A549 (cell line): ENCODE measurements around the gene ZNF467. TPM values are rescaled to one million over a fixed set of nuclear protein-coding genes. Genes with fewer than 3 reads are reported as not detected.

ENCODE experiments used
- ATAC-seq, 2 experiments: fragments of 200-7000 bp in 1 of 2; fragments of >200 bp in 1 of 2; cut with Nextera tagmentation in 1 of 2; cut with Tn5 transposase in 1 of 2; 3 replicates each; pipeline versions ENCODE4 v1.8.0 to v1.9.1; 2018 to 2020; ENCODE audit warnings: mild to moderate bottlenecking in 1 of 2, moderate library complexity in 1 of 2
- CTCF ChIA-PET: fragments of 300-600 bp; sonication (Branson Sonifier 250); formaldehyde crosslinking; extraction: SDS; loops from one replicate; lab custom pipeline; 2021; ENCODE audit warnings: antibody characterized with exemption, inconsistent platforms; lab: Yijun Ruan, JAX
- POLR2A ChIA-PET: fragments of 350-600 bp; formaldehyde crosslinking; extraction: SDS; loops from one replicate; lab custom pipeline; 2021; ENCODE audit warnings: antibody characterized with exemption, inconsistent platforms; lab: Yijun Ruan, JAX
- DNase-seq, 2 experiments: peaks; one replicate each; pipeline versions ENCODE4 v3.0.0 to v3.0.0-alpha.2; 2011 to 2016; ENCODE audit warnings: low read depth in 1 of 2, low spot score in 1 of 2
- FAIRE-seq: peaks from 2 replicates; lab custom pipeline; 2011; peaks lifted over from hg19 to GRCh38; lab: Jason Lieb, UNC
- H3K27ac ChIP-seq, 2 experiments: fragments of >200 bp; sonication (Bioruptor Twin); formaldehyde crosslinking; 3 replicates each; pipeline ENCODE4 v1.5.1; 2016 to 2017
- H3K4me1 ChIP-seq: fragments of >200 bp; sonication (Bioruptor Twin); formaldehyde crosslinking; 3 replicates; pipeline ENCODE4 v1.6.1; 2016
- H3K4me2 ChIP-seq: fragments of >200 bp; sonication (Bioruptor Twin); formaldehyde crosslinking; 3 replicates; pipeline ENCODE4 v1.6.1; 2016
- H3K4me3 ChIP-seq: fragments of >200 bp; sonication (Bioruptor Twin); formaldehyde crosslinking; 3 replicates; pipeline ENCODE4 v1.5.1; 2016
- H3K9me3 ChIP-seq: fragments of >200 bp; sonication (Bioruptor Twin); formaldehyde crosslinking; 3 replicates; pipeline ENCODE4 v1.6.1; 2016
- BCL3 ChIP-seq: fragments of >200 bp; sonication (Bioruptor Twin); formaldehyde crosslinking; IDR thresholded peaks from 3 replicates; pipeline ENCODE4 v1.6.1; 2016
- CTCF ChIP-seq: fragments of >200 bp; sonication (Bioruptor Twin); formaldehyde crosslinking; IDR thresholded peaks from 3 replicates; pipeline ENCODE4 v1.5.1; 2016
- EHF ChIP-seq: fragments of 250-450 bp; sonication (Bioruptor Pico); IDR thresholded peaks from 2 replicates; pipeline ENCODE4 v1.5.0; 2020; ENCODE audit warnings: mild to moderate bottlenecking
- EP300 ChIP-seq, 2 experiments: fragments of >200 bp; sonication (Bioruptor Twin); formaldehyde crosslinking; IDR thresholded peaks; 2 replicates in 1 of 2; 3 replicates in 1 of 2; pipeline ENCODE4 v1.6.1; 2016 to 2017
- HMGXB4 ChIP-seq: fragments of 250-450 bp; sonication (Bioruptor Pico); IDR thresholded peaks from 2 replicates; pipeline ENCODE4 v1.5.0; 2021; ENCODE audit warnings: mild to moderate bottlenecking, moderate library complexity, borderline replicate concordance
- HOXB13 ChIP-seq: fragments of 250-450 bp; sonication (Bioruptor Pico); IDR thresholded peaks from 2 replicates; pipeline ENCODE4 v1.5.0; 2020; ENCODE audit warnings: low read depth, mild to moderate bottlenecking, moderate library complexity
- KDM1A ChIP-seq: fragments of 200-600 bp; sonication (generic); IDR thresholded peaks from 2 replicates; pipeline ENCODE4 v1.6.1; 2016; ENCODE audit warnings: low read depth, mild to moderate bottlenecking
- POLR2AphosphoS2 ChIP-seq: conservative IDR thresholded peaks from 2 replicates; pipeline ENCODE4 v1.6.1; 2012; ENCODE audit warnings: low read length, improper control_type of control experiment, inconsistent platforms
- RAD21 ChIP-seq, 2 experiments: fragments of >200 bp in 1 of 2; sonication (Bioruptor Twin) in 1 of 2; formaldehyde crosslinking in 1 of 2; IDR thresholded peaks in 1 of 2; conservative IDR thresholded peaks in 1 of 2; 2 replicates in 1 of 2; 3 replicates in 1 of 2; pipeline ENCODE4 v1.6.1; 2012 to 2018; ENCODE audit warnings: inconsistent platforms in 1 of 2
- REST ChIP-seq: fragments of 200-600 bp; sonication (generic); IDR thresholded peaks from 2 replicates; pipeline ENCODE4 v1.6.1; 2016; ENCODE audit warnings: antibody characterized with exemption, mild to moderate bottlenecking, moderate library complexity
- SMC3 ChIP-seq: fragments of >200 bp; sonication (Bioruptor Twin); formaldehyde crosslinking; IDR thresholded peaks from 3 replicates; pipeline ENCODE4 v1.6.1; 2018; ENCODE audit warnings: inconsistent platforms
- USF2 ChIP-seq: fragments of 450-650 bp; IDR thresholded peaks from 2 replicates; pipeline ENCODE4 v1.6.1; 2014; ENCODE audit warnings: antibody characterized with exemption
- WGBS: methylation state at CpG from one replicate; pipeline ENCODE4 v1.1.6; 2017; ENCODE audit errors: missing lambda C conversion rate; 5-methylcytosine and 5-hydroxymethylcytosine counted together
- polyA plus RNA-seq, 4 experiments: library from polyadenylated mRNA; depleted of rRNA in 3 of 4; stranded (reverse); fragments of >200 nt; fragmentation: RNase III in 1 of 4; extraction: RNeasy Plus Mini Kit Qiagen cat#74134 plus additional on column Dnase treatment in 1 of 4; gene quantifications; 2 replicates in 3 of 4; 3 replicates in 1 of 4; pipeline ENCODE4 v1.2.3, GENCODE V29; 2011 to 2017

The ZNF467 gene
- polyA plus RNA-seq, 2 of the 4 experiments (the other 2 are of a cell fraction) = 3.1 to 3.3 TPM

GRCh38 chr7:149813254-149814035 is 40.1 kb upstream of the ZNF467 start:
- TF ChIP-seq HMGXB4 (CRISPR knock-in tag) (no peak), REST (no peak)
- Histone ChIP-seq H3K27ac (no peak overlapping the region), H3K4me2 (no peak overlapping the region), H3K4me3 (no peak overlapping the region), H3K4me1 (no peaks in the 10 kb centered on the region), H3K9me3 (no peaks in the 10 kb centered on the region)
- DNase-seq = no peak
- no peak for FAIRE-seq
- ChIA-PET POLR2A (no interaction called here), CTCF (interaction anchor here (0.8 kb wide), 1 partner anchor 71 kb away, joined by 3 read pairs; no protein-coding TSS in a partner anchor)
- 77% methylated on average over 20 of the region's 28 CpGs for WGBS
- ATAC-seq = no peak

- ATAC-seq (no peak), FAIRE-seq (no peak), DNase-seq (no peak)
- TF ChIP-seq RAD21 (conservative IDR thresholded peaks at IDR 0.05 in 1 of 2, IDR thresholded peaks at IDR 0.05 in 1 of 2) (no peak), EP300 (IDR thresholded peaks at IDR 0.05) (no peak), KDM1A (no peak), POLR2AphosphoS2 (no peak), BCL3 (no peak), USF2 (no peak), SMC3 (no peak), HOXB13 (CRISPR knock-in tag) (no peak), EHF (no peak)
- ChIA-PET CTCF (interaction anchor here (1.2 to 1.4 kb wide), 2 partner anchors 12 to 22 kb away, joined by 3 read pairs; no protein-coding TSS in a partner anchor), POLR2A (no interaction called here)
- Histone ChIP-seq H3K4me2 (no peak overlapping the region), H3K27ac (no peak overlapping the region), H3K4me3 (no peak overlapping the region), H3K4me1 (no peaks in the 10 kb centered on the region), H3K9me3 (no peaks in the 10 kb centered on the region)
- 60% methylated on average over 1 of the region's 16 CpGs for WGBS
These were observed 38.6 kb upstream of the ZNF467 start for GRCh38 chr7:149811831-149812490.

GRCh38 chr7:149811221-149811620 is 37.8 kb upstream of the ZNF467 start:
- POLR2A ChIA-PET = no interaction called here
- FAIRE-seq (no peak), DNase-seq (peak in 1 of 2 experiments; percentile 31)
- H3K9me3 ChIP-seq = no peaks in the 10 kb centered on the region
- TF ChIP-seq CTCF (peak; percentile 4; the same call in 1 of the 3 replicates), RAD21 (conservative IDR thresholded peaks at IDR 0.05 in 1 of 2, IDR thresholded peaks at IDR 0.05 in 1 of 2) (peak in 1 of 2 experiments; percentile 15; a peak in 1 of 5 replicates), BCL3 (no peak)
- TF ChIP-seq, all 56 proteins: peak for 2
- peak in 1 of 2 experiments; percentile 70; a peak in 3 of 6 replicates for ATAC-seq
- CTCF ChIA-PET = interaction anchor here (1.2 to 1.4 kb wide), 2 partner anchors 13 to 21 kb away, joined by 3 read pairs; no protein-coding TSS in a partner anchor
- 9% methylated on average over 3 of the region's 3 CpGs for WGBS
- no peak overlapping the region for H3K27ac ChIP-seq
- no peak overlapping the region for H3K4me2 ChIP-seq
- H3K4me1 ChIP-seq = no peaks in the 10 kb centered on the region
- H3K4me3 ChIP-seq = no peak overlapping the region
